ENCODE measurements around the gene HRH3.

HRH3 gene

DNA sequence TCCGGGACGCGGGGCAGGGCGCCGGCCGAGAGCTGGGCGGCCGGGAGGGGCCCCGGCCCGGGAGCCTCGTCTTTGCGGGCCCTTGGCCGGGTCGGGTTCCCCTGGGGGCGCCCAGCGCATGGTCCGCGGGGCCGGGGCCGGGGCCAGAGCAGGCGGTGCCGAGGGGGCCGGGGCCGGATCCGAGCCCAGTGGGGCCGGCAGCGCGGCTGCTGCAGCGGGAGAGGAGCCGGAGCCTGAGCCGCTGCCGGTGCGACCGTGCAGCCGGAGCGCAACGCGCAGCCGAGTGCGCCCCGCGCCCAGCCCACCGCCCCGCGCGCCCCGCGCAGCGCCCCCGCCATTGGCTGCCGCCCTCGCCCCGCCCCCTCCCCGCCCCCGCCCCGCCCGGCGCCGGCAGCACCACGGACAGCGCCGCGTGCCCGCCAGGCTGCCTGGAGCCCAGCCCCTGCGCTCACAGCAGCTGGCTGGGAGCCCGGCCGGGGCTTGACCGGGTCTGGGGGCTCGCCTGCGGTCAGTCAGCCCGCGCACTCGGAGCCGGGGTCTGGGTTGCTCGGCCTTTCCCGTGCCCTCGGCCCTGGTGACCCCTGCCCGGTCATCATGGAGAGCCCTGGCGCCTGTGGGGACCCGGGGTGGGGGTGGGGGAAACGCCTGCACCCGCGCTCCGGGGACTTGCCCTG, at the start of gene HRH3:
Gene HRH3, minus strand, starts transcription at position 287 of the 674 bp plus-strand sequence. CDS start 308 bp downstream, outside the sequence.
- peak; percentile 61 for DNase-seq (ENCODE audit: low read depth)
- no peak within 1 kb of the TSS for H3K4me3 ChIP-seq (ENCODE audit: low read depth, low read length)
- no peak for TF ChIP-seq POLR2A (IDR thresholded peaks at IDR 0.05; ENCODE audit: extremely low read depth, insufficient read length)
- no peak for TF ChIP-seq CTCF (IDR thresholded peaks at IDR 0.05; ENCODE audit: low read depth, low read length)
- TF ChIP-seq MAX (IDR thresholded peaks at IDR 0.05; ENCODE audit: low read depth, low read length) = no peak
- TF ChIP-seq MYC (IDR thresholded peaks at IDR 0.05; ENCODE audit: low read depth, low read length) = no peak

GRCh38 chr20:62269871-62270270, 49.8 kb upstream of the HRH3 start:
- no peak overlapping the region for H3K4me3 ChIP-seq (ENCODE audit: low read depth, low read length)
- TF ChIP-seq MYC (IDR thresholded peaks at IDR 0.05; ENCODE audit: low read depth, low read length) (no peak), CTCF (IDR thresholded peaks at IDR 0.05; ENCODE audit: low read depth, low read length) (no peak), MAX (IDR thresholded peaks at IDR 0.05; ENCODE audit: low read depth, low read length) (no peak), POLR2A (IDR thresholded peaks at IDR 0.05; ENCODE audit: extremely low read depth, insufficient read length) (no peak)

DNA sequence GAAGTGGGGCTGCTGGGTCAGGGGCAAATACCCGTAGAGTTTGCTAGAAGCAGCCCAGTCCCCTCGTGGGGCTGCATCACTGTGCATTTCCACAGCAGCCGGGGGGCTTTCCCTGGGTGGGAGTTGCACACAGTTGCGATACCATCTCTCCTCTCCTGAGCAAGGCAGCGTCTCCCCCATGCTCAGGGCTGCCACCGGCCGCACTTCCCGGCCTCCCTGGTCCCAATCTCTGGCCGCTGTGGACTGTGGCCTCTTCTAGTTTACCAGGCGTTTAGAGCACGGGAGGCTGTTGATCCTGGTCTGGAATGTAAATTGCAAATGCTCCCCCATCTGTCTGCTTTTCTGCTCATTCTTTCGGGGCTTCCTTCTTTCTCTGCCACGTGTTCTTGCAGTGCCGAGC, 49.3 kb upstream of the HRH3 start:
- TF ChIP-seq CTCF (IDR thresholded peaks at IDR 0.05; ENCODE audit: low read depth, low read length) (no peak), POLR2A (IDR thresholded peaks at IDR 0.05; ENCODE audit: extremely low read depth, insufficient read length) (no peak), MAX (IDR thresholded peaks at IDR 0.05; ENCODE audit: low read depth, low read length) (no peak), MYC (IDR thresholded peaks at IDR 0.05; ENCODE audit: low read depth, low read length) (no peak)
- H3K4me3 ChIP-seq (ENCODE audit: low read depth, low read length) = no peak overlapping the region
- no peak for DNase-seq (ENCODE audit: low read depth)

More at GRCh38 chr20:62269871-62270270, 49.8 kb upstream of the HRH3 start:
- DNase-seq (ENCODE audit: low read depth) = no peak

- no peak for TF ChIP-seq MYC (IDR thresholded peaks at IDR 0.05; ENCODE audit: low read depth, low read length)
- no peak for TF ChIP-seq MAX (IDR thresholded peaks at IDR 0.05; ENCODE audit: low read depth, low read length)
- no peak for TF ChIP-seq CTCF (IDR thresholded peaks at IDR 0.05; ENCODE audit: low read depth, low read length)
- TF ChIP-seq POLR2A (IDR thresholded peaks at IDR 0.05; ENCODE audit: extremely low read depth, insufficient read length) = no peak
- H3K4me3 ChIP-seq (ENCODE audit: low read depth, low read length) = no peak overlapping the region
Observed at GRCh38 chr20:62268228-62268900, 48.3 kb upstream of the HRH3 start.

DNA sequence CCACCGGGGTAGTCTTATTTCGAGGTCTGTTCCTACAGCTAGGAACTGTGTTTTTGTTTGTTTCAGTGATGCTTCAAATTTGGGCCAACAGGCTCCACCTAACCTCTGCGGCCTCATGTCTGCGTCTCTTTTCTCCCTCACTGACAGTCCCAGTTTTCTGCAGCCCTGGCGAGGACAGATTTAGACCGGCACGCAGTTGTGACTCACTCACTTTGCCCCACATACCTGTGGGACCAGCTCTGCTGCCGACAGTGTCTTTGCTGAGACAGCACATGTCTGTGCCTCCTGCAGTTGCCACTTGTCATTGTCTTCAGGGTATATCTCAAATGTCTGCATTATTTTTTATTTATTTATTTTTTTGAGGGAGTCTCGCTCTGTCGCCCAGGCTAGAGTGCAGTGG, 47.5 kb upstream of the HRH3 start:
- TF ChIP-seq POLR2A (IDR thresholded peaks at IDR 0.05; ENCODE audit: extremely low read depth, insufficient read length) = no peak
- no peak for TF ChIP-seq MAX (IDR thresholded peaks at IDR 0.05; ENCODE audit: low read depth, low read length)
- no peak for TF ChIP-seq CTCF (IDR thresholded peaks at IDR 0.05; ENCODE audit: low read depth, low read length)
- no peak for TF ChIP-seq MYC (IDR thresholded peaks at IDR 0.05; ENCODE audit: low read depth, low read length)
- no peak overlapping the region for H3K4me3 ChIP-seq (ENCODE audit: low read depth, low read length)
- DNase-seq (ENCODE audit: low read depth) = no peak

More at GRCh38 chr20:62268228-62268900, 48.3 kb upstream of the HRH3 start:
- no peak for DNase-seq (ENCODE audit: low read depth)
